ENCODE results near the gene PIRT. TPM values are rescaled to one million over a fixed set of nuclear protein-coding genes. Genes with fewer than 3 reads are reported as not detected.

Gene PIRT
- total RNA-seq, 1 experiment from 2014 or later, result not detected

- H4K20me1 ChIP-seq (ENCODE audit: insufficient read depth), result no peaks in the 10 kb centered on the region
- H3K27me3 ChIP-seq (ENCODE audit: insufficient read depth, low read length), result no peaks in the 10 kb centered on the region
- DNase-seq (ENCODE audit: low read depth, low spot score) (no peak), ATAC-seq (no peak)
- no peaks in the 10 kb centered on the region for H3K9me3 ChIP-seq (ENCODE audit: control insufficient read depth in 1 of 2, insufficient read depth in 1 of 2, low read depth in 1 of 2, low read length in 2 of 2)
- H3K4me3 ChIP-seq (replicated peaks in 1 of 2; ENCODE audit: low read depth in 1 of 2, low read length in 2 of 2), result no peak overlapping the region
- no peaks in the 10 kb centered on the region for H3K79me2 ChIP-seq (ENCODE audit: insufficient read depth, low read length)
- no peak overlapping the region for H3K4me2 ChIP-seq (ENCODE audit: low read length)
- POLR2A ChIA-PET, result no interaction called here
- no peaks in the 10 kb centered on the region for H3K36me3 ChIP-seq (ENCODE audit: control insufficient read depth in 1 of 2, insufficient read depth in 2 of 2, low read length in 2 of 2)
- TF ChIP-seq ZFX (IDR thresholded peaks at IDR 0.05), result no peak
- no peak for TF ChIP-seq SP1 (IDR thresholded peaks at IDR 0.05; ENCODE audit: low read depth)
- no peak for TF ChIP-seq ZNF274 (IDR thresholded peaks at IDR 0.05; ENCODE audit: low read depth, low read length)
- TF ChIP-seq EZH2 (IDR thresholded peaks at IDR 0.05), result no peak
- no peak for TF ChIP-seq SRF (IDR thresholded peaks at IDR 0.05; ENCODE audit: low read depth)
- no peak for TF ChIP-seq JUND (IDR thresholded peaks at IDR 0.05)
- TF ChIP-seq SIN3A (IDR thresholded peaks at IDR 0.05; ENCODE audit: low read depth), result no peak
- TF ChIP-seq EZH2phosphoT487 (IDR thresholded peaks at IDR 0.05; ENCODE audit: borderline replicate concordance), result no peak
- no peak for TF ChIP-seq MAX (IDR thresholded peaks at IDR 0.05)
- TF ChIP-seq ZBTB33 (IDR thresholded peaks at IDR 0.05; ENCODE audit: extremely low read depth, insufficient replicate concordance, low read length), result no peak
- TF ChIP-seq EGR1 (IDR thresholded peaks at IDR 0.05; ENCODE audit: low read depth), result no peak
- TF ChIP-seq CEBPB (IDR thresholded peaks at IDR 0.05; ENCODE audit: low read depth), result no peak
- intact Hi-C loops (cut with micrococcal nuclease), result no loop called here
- RAD21 ChIA-PET (ENCODE audit: low non-redundant PET in 1 of 2, low total read pairs in 2 of 2, uncharacterized antibody in 2 of 2, unreplicated experiment in 2 of 2), result no interaction called here
- no peaks in the 10 kb centered on the region for H3K9me2 ChIP-seq (ENCODE audit: insufficient read depth)
- no peak overlapping the region for H3K27ac ChIP-seq (ENCODE audit: low read depth, low read length)
- BruUV-seq (replicated peaks), result no TSS peak
- CTCF ChIA-PET, result no interaction called here
- H3K4me1 ChIP-seq (ENCODE audit: control insufficient read depth in 1 of 2, insufficient read depth in 2 of 2, low read length in 2 of 2), result no peaks in the 10 kb centered on the region
- no peak overlapping the region for H3K9ac ChIP-seq (ENCODE audit: low read length)
- no peak overlapping the region for H2AFZ ChIP-seq (ENCODE audit: low read depth, low read length, poor library complexity, severe bottlenecking)
Measured at GRCh38 chr17:10803350-10803749, 34.5 kb downstream of the PIRT start.

All from HCT116 (cell line).